Measurements from ENCODE around the gene PLLP. TPM values are rescaled to one million over a fixed set of nuclear protein-coding genes. Genes with fewer than 3 reads are reported as not detected.

PLLP gene
- total RNA-seq, 2 donors from 2014 or later = 5.9 to 9.1 TPM

GRCh38 chr16:57301126-57301817, 16.8 kb upstream of the PLLP start:
- Mint-ChIP-seq H3K27ac (no peak overlapping the region), H3K4me1 (peaks cover 8% of the 10 kb centered on the region), H3K36me3 (ENCODE audit: low read depth) (no peaks in the 10 kb centered on the region), H3K4me3 (no peak overlapping the region), H3K9me3 (no peaks in the 10 kb centered on the region), H3K27me3 (ENCODE audit: insufficient read depth) (peaks cover 15% of the 10 kb centered on the region)
- Histone ChIP-seq H3K36me3 (ENCODE audit: control insufficient read depth, insufficient read depth, low read length) (no peaks in the 10 kb centered on the region), H3K27ac (ENCODE audit: low read depth, low read length) (no peak overlapping the region), H3K27me3 (ENCODE audit: control insufficient read depth, insufficient read depth, low read length, poor library complexity, severe bottlenecking) (no peaks in the 10 kb centered on the region), H3K4me1 (ENCODE audit: control insufficient read depth, insufficient read depth, low read length) (no peaks in the 10 kb centered on the region), H3K9ac (ENCODE audit: extremely low read depth, low read length, poor library complexity, severe bottlenecking) (no peak overlapping the region), H3K4me3 (ENCODE audit: low read length) (peak overlapping the region; percentile 78), H3K9me3 (ENCODE audit: control insufficient read depth, low read length) (no peaks in the 10 kb centered on the region)
- WGBS, 2 experiments (ENCODE audit: insufficient coverage in 1 of 2, insufficient read length in 1 of 2) = 50 to 76% methylated on average over 13 to 19 of the region's 19 CpGs
- peak; percentile 61 for DNase-seq
- no peak for TF ChIP-seq CTCF (conservative IDR thresholded peaks at IDR 0.05)

- peak overlapping the region; percentile 20 for H3K27ac ChIP-seq (ENCODE audit: low read depth, low read length)
- H3K27me3 ChIP-seq (ENCODE audit: control insufficient read depth, insufficient read depth, low read length, poor library complexity, severe bottlenecking) = no peaks in the 10 kb centered on the region
- no peaks in the 10 kb centered on the region for H3K9me3 Mint-ChIP-seq
- no peaks in the 10 kb centered on the region for H3K4me1 ChIP-seq (ENCODE audit: control insufficient read depth, insufficient read depth, low read length)
- peaks cover 8% of the 10 kb centered on the region for H3K4me1 Mint-ChIP-seq
- no peak overlapping the region for H3K4me3 Mint-ChIP-seq
- H3K36me3 ChIP-seq (ENCODE audit: control insufficient read depth, insufficient read depth, low read length) = no peaks in the 10 kb centered on the region
- H3K27ac Mint-ChIP-seq = no peak overlapping the region
- H3K4me3 ChIP-seq (ENCODE audit: low read length) = peak overlapping the region; percentile 90
- no peak overlapping the region for H3K9ac ChIP-seq (ENCODE audit: extremely low read depth, low read length, poor library complexity, severe bottlenecking)
- peaks cover 15% of the 10 kb centered on the region for H3K27me3 Mint-ChIP-seq (ENCODE audit: insufficient read depth)
- WGBS, 2 experiments (ENCODE audit: insufficient coverage in 1 of 2, insufficient read length in 1 of 2) = 7 to 13% methylated on average over 28 to 36 of the region's 36 CpGs
- H3K36me3 Mint-ChIP-seq (ENCODE audit: low read depth) = no peaks in the 10 kb centered on the region
- DNase-seq = peak; percentile 100
- H3K9me3 ChIP-seq (ENCODE audit: control insufficient read depth, low read length) = no peaks in the 10 kb centered on the region
- peak; percentile 98 for TF ChIP-seq CTCF (conservative IDR thresholded peaks at IDR 0.05)
Measured at GRCh38 chr16:57300387-57301125, 16.1 kb upstream of the PLLP start.

- Histone ChIP-seq H3K4me3 (ENCODE audit: low read length) (peak overlapping the region; percentile 90), H3K9ac (ENCODE audit: extremely low read depth, low read length, poor library complexity, severe bottlenecking) (no peak overlapping the region), H3K27me3 (ENCODE audit: control insufficient read depth, insufficient read depth, low read length, poor library complexity, severe bottlenecking) (no peaks in the 10 kb centered on the region), H3K36me3 (ENCODE audit: control insufficient read depth, insufficient read depth, low read length) (no peaks in the 10 kb centered on the region), H3K9me3 (ENCODE audit: control insufficient read depth, low read length) (no peaks in the 10 kb centered on the region), H3K27ac (ENCODE audit: low read depth, low read length) (peak overlapping the region; percentile 20), H3K4me1 (ENCODE audit: control insufficient read depth, insufficient read depth, low read length) (no peaks in the 10 kb centered on the region)
- TF ChIP-seq CTCF (conservative IDR thresholded peaks at IDR 0.05) = peak; percentile 54
- H3K9me3 Mint-ChIP-seq = no peaks in the 10 kb centered on the region
- H3K27ac Mint-ChIP-seq = no peak overlapping the region
- DNase-seq = peak; percentile 96
- WGBS, 2 experiments (ENCODE audit: insufficient coverage in 1 of 2, insufficient read length in 1 of 2) = 0 to 2% methylated on average over 13 to 31 of the region's 35 CpGs
- H3K27me3 Mint-ChIP-seq (ENCODE audit: insufficient read depth) = peaks cover 15% of the 10 kb centered on the region
- peaks cover 8% of the 10 kb centered on the region for H3K4me1 Mint-ChIP-seq
- no peaks in the 10 kb centered on the region for H3K36me3 Mint-ChIP-seq (ENCODE audit: low read depth)
- no peak overlapping the region for H3K4me3 Mint-ChIP-seq
Measured at GRCh38 chr16:57299719-57300386, 15.4 kb upstream of the PLLP start.
